GM12873 (cell line): ENCODE data around the gene SPG7.

Source experiments
- CTCF ChIP-seq: IDR thresholded peaks from 2 replicates; pipeline ENCODE4 v1.5.1; 2012; ENCODE audit warnings: low read depth, mild to moderate bottlenecking, moderate library complexity, low read length, control low read depth; ENCODE audit not compliant: insufficient read depth; ENCODE audit errors: missing control alignments

SPG7 gene

GRCh38 chr16:89511374-89511773 lies 3.2 kb downstream of the SPG7 start:
- no peak for TF ChIP-seq CTCF

DNA sequence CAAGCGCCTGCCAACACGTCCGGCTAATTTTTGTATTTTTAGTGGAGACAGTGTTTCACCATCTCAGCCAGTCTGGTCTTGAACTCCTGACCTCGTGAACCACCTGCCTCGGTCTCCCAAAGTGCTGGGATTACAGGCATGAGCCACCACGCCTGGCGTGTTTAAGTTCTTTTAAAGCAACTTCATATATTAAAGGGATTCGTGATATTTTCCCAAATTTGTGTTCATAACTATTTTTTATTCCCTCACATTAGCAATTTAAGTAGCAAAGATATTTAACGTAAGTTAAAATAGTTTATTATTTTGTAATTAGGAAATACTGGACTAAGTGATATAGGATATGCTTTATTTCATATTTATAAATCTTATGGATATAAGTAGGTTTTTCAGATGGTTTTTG lies 4.2 kb downstream of the SPG7 start:
- TF ChIP-seq CTCF, result no peak

- TF ChIP-seq CTCF, result no peak
These were observed 8.9 kb downstream of the SPG7 start for GRCh38 chr16:89517128-89517527.

GRCh38 chr16:89519881-89520280 lies 11.7 kb downstream of the SPG7 start:
- TF ChIP-seq CTCF, result no peak

GRCh38 chr16:89522287-89522686 lies 14.1 kb downstream of the SPG7 start:
- no peak for TF ChIP-seq CTCF

DNA sequence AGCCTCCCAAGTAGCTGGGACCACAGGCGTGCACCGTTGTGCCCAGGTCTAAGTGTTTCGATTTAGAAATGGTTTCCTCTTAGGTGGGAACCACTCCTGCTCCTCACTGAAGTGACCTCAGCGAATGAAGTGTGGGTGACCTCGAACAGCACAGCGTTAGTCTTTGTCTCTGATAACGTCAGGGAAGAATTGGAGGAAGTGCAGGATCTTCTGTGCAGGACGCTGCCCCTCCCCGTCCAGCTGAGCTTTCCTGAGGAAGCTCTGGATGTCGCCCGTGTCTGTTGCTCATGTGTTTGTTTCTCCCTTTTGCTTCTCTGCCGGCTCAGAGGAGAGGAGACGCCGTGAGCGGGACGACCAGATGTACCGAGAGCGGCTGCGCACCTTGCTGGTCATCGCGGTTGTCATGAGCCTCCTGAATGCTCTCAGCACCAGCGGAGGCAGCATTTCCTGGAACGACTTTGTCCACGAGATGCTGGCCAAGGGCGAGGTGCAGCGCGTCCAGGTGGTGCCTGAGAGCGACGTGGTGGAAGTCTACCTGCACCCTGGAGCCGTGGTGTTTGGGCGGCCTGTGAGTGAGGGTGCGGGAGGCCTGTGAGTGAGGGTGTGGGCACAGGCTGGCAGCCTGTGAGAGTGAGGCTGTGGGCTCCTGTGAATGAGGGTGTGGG lies 15.6 kb downstream of the SPG7 start:
- no peak for TF ChIP-seq CTCF

DNA sequence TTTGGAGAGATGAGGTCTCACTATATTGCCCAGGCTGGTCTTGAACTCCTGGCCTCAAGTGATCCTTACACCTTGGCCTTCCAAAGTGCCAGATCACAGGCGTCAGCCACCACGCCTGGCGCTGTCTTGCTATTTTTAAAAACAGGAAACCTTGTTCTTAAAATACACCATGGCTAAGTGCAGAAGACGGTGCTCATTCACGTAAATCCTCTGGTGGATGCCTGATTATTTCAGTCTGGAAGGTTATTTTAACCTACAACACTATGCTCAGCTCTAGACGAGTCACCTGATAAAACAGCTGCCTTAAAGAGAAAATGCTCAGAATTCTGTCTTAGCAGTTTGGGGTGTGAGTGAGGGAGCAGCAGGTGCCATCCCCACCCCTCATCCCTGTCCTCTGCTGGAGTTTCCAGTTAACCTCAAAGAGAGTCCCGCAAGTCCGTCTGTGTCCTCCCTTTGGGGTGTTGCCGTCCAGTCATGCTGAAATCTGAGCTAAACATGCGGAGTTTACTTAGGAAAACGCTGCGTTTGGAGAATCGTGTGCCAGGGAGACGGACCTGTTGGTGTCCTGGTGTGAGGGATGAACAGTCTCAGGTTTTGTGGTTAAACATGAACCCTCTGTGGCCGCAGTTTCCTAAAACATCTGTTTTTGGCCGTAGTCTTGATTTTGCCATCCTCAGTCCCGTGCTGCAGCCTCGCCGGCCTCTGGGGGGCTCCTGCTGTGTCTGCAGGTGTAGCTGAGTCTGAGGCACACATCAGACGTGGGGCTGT lies 17.1 kb downstream of the SPG7 start:
- TF ChIP-seq CTCF, result peak; percentile 43
